T-helper 17 cell (primary cell): ENCODE data around the gene CRB2. TPM values are rescaled to one million over a fixed set of nuclear protein-coding genes. Genes with fewer than 3 reads are reported as not detected.

Source experiments
- ATAC-seq: fragments of 150-1000 bp; cut with Tn5 transposase; 2 replicates; pipeline ENCODE4 v1.10.0; 2021; ENCODE audit warnings: mild to moderate bottlenecking, moderate library complexity
- DNase-seq, 3 donors: peaks; one replicate each; pipeline versions ENCODE4 v3.0.0 to v3.0.0-alpha.2; 2020 to 2021
- H3K9me3 ChIP-seq: one replicate; pipeline ENCODE4 v1.7.0; 2013; ENCODE audit warnings: low read length, mild to moderate bottlenecking; ENCODE audit not compliant: control insufficient read depth, poor library complexity, severe bottlenecking
- H3K27ac Mint-ChIP-seq: one replicate; pipeline ENCODE4 v1.8.0; 2022; ENCODE audit warnings: mild to moderate bottlenecking, moderate library complexity, mixed read lengths
- H3K27me3 Mint-ChIP-seq: one replicate; pipeline ENCODE4 v1.8.0; 2022; ENCODE audit warnings: mixed read lengths
- H3K36me3 Mint-ChIP-seq: one replicate; pipeline ENCODE4 v1.8.0; 2022; ENCODE audit warnings: low read depth, mixed read lengths
- H3K4me1 Mint-ChIP-seq: one replicate; pipeline ENCODE4 v1.8.0; 2022; ENCODE audit warnings: mild to moderate bottlenecking, mixed read lengths
- H3K4me3 Mint-ChIP-seq: one replicate; pipeline ENCODE4 v1.8.0; 2022; ENCODE audit warnings: mild to moderate bottlenecking, moderate library complexity, mixed read lengths
- total RNA-seq, 4 donors: library from RNA in 2 of 4; stranded (reverse) in 2 of 4; gene quantifications; one replicate each; pipeline ENCODE4 v1.2.3 and lab custom pipeline; 2022 to 2026

Gene CRB2
- total RNA-seq, 2 donors from 2014 or later = not detected

- ATAC-seq (no peak), DNase-seq (no peak)
- peaks cover 12% of the 10 kb centered on the region for H3K4me1 Mint-ChIP-seq
- H3K9me3 ChIP-seq = no peaks in the 10 kb centered on the region
- no peak overlapping the region for H3K27ac Mint-ChIP-seq
- no peak overlapping the region for H3K4me3 Mint-ChIP-seq
- H3K27me3 Mint-ChIP-seq = peaks cover 18% of the 10 kb centered on the region
- H3K36me3 Mint-ChIP-seq = no peaks in the 10 kb centered on the region
Observed at GRCh38 chr9:123357743-123358059, 1.7 kb downstream of the CRB2 start.

- no peak for ATAC-seq
- no peaks in the 10 kb centered on the region for H3K36me3 Mint-ChIP-seq
- no peak overlapping the region for H3K27ac Mint-ChIP-seq
Observed at GRCh38 chr9:123358181-123358905, 2.3 kb downstream of the CRB2 start.

GRCh38 chr9:123359106-123359505, 3.1 kb downstream of the CRB2 start:
- Mint-ChIP-seq H3K27ac (no peak overlapping the region), H3K4me3 (no peak overlapping the region), H3K36me3 (no peaks in the 10 kb centered on the region), H3K27me3 (peaks cover 16% of the 10 kb centered on the region), H3K4me1 (peaks cover 12% of the 10 kb centered on the region)
- H3K9me3 ChIP-seq = no peaks in the 10 kb centered on the region
- ATAC-seq = no peak
- DNase-seq = no peak

More at GRCh38 chr9:123358181-123358905, 2.3 kb downstream of the CRB2 start:
- H3K4me1 Mint-ChIP-seq = peaks cover 12% of the 10 kb centered on the region
- peaks cover 13% of the 10 kb centered on the region for H3K27me3 Mint-ChIP-seq
- no peaks in the 10 kb centered on the region for H3K9me3 ChIP-seq
- no peak for DNase-seq
- H3K4me3 Mint-ChIP-seq = no peak overlapping the region

GRCh38 chr9:123359546-123359945, 3.5 kb downstream of the CRB2 start:
- ATAC-seq = no peak
- no peaks in the 10 kb centered on the region for H3K9me3 ChIP-seq
- Mint-ChIP-seq H3K4me1 (peaks cover 12% of the 10 kb centered on the region), H3K36me3 (no peaks in the 10 kb centered on the region), H3K27me3 (peaks cover 18% of the 10 kb centered on the region), H3K27ac (peak overlapping the region; percentile 51), H3K4me3 (no peak overlapping the region)
- DNase-seq = no peak

- H3K27me3 Mint-ChIP-seq = peaks cover 18% of the 10 kb centered on the region
- no peaks in the 10 kb centered on the region for H3K9me3 ChIP-seq
- no peak for DNase-seq
- peak overlapping the region; percentile 51 for H3K27ac Mint-ChIP-seq
- ATAC-seq = peak; percentile 33
- H3K36me3 Mint-ChIP-seq = no peaks in the 10 kb centered on the region
- no peak overlapping the region for H3K4me3 Mint-ChIP-seq
- peaks cover 9% of the 10 kb centered on the region for H3K4me1 Mint-ChIP-seq
Observed at GRCh38 chr9:123360161-123361085, 4.4 kb downstream of the CRB2 start.

- peaks cover 18% of the 10 kb centered on the region for H3K27me3 Mint-ChIP-seq
- ATAC-seq (no peak), DNase-seq (no peak)
- no peaks in the 10 kb centered on the region for H3K9me3 ChIP-seq
- peaks cover 9% of the 10 kb centered on the region for H3K4me1 Mint-ChIP-seq
- H3K4me3 Mint-ChIP-seq = peak overlapping the region; percentile 21
- H3K27ac Mint-ChIP-seq = no peak overlapping the region
- no peaks in the 10 kb centered on the region for H3K36me3 Mint-ChIP-seq
Observed at GRCh38 chr9:123361086-123361730, 5.2 kb downstream of the CRB2 start.

GRCh38 chr9:123361731-123362510, 5.9 kb downstream of the CRB2 start:
- ATAC-seq (no peak), DNase-seq (no peak)
- no peaks in the 10 kb centered on the region for H3K9me3 ChIP-seq
- Mint-ChIP-seq H3K27me3 (peaks cover 18% of the 10 kb centered on the region), H3K36me3 (no peaks in the 10 kb centered on the region), H3K27ac (no peak overlapping the region), H3K4me1 (peaks cover 9% of the 10 kb centered on the region), H3K4me3 (peak overlapping the region; percentile 21)

- H3K4me1 Mint-ChIP-seq = peaks cover 12% of the 10 kb centered on the region
- DNase-seq = no peak
- no peak for ATAC-seq
- H3K9me3 ChIP-seq = no peaks in the 10 kb centered on the region
- H3K27ac Mint-ChIP-seq = no peak overlapping the region
- no peak overlapping the region for H3K4me3 Mint-ChIP-seq
- H3K36me3 Mint-ChIP-seq = peaks cover 3% of the 10 kb centered on the region
- H3K27me3 Mint-ChIP-seq = peaks cover 24% of the 10 kb centered on the region
Observed at GRCh38 chr9:123362856-123363255, 6.9 kb downstream of the CRB2 start.

GRCh38 chr9:123364241-123364824, 8.3 kb downstream of the CRB2 start:
- no peak overlapping the region for H3K4me3 Mint-ChIP-seq
- no peaks in the 10 kb centered on the region for H3K9me3 ChIP-seq
- DNase-seq (no peak), ATAC-seq (no peak)
- no peak overlapping the region for H3K27ac Mint-ChIP-seq
- peaks cover 5% of the 10 kb centered on the region for H3K36me3 Mint-ChIP-seq
- H3K27me3 Mint-ChIP-seq = peaks cover 39% of the 10 kb centered on the region
- peaks cover 9% of the 10 kb centered on the region for H3K4me1 Mint-ChIP-seq

GRCh38 chr9:123365287-123365880, 9.4 kb downstream of the CRB2 start:
- ATAC-seq (no peak), DNase-seq (no peak)
- Mint-ChIP-seq H3K27ac (no peak overlapping the region), H3K4me3 (no peak overlapping the region), H3K36me3 (peaks cover 7% of the 10 kb centered on the region), H3K4me1 (peaks cover 6% of the 10 kb centered on the region), H3K27me3 (peaks cover 49% of the 10 kb centered on the region)
- H3K9me3 ChIP-seq = no peaks in the 10 kb centered on the region

GRCh38 chr9:123365881-123366528, 10.0 kb downstream of the CRB2 start:
- no peak overlapping the region for H3K27ac Mint-ChIP-seq
- ATAC-seq (no peak), DNase-seq (no peak)
- H3K4me3 Mint-ChIP-seq = no peak overlapping the region
- H3K27me3 Mint-ChIP-seq = peaks cover 53% of the 10 kb centered on the region
- H3K4me1 Mint-ChIP-seq = peaks cover 6% of the 10 kb centered on the region
- no peaks in the 10 kb centered on the region for H3K9me3 ChIP-seq
- peaks cover 7% of the 10 kb centered on the region for H3K36me3 Mint-ChIP-seq

GRCh38 chr9:123368023-123368422, 12.0 kb downstream of the CRB2 start:
- peaks cover 9% of the 10 kb centered on the region for H3K36me3 Mint-ChIP-seq
- H3K27ac Mint-ChIP-seq = no peak overlapping the region
- H3K27me3 Mint-ChIP-seq = peaks cover 64% of the 10 kb centered on the region
- H3K4me1 Mint-ChIP-seq = peaks cover 14% of the 10 kb centered on the region
- ATAC-seq (no peak), DNase-seq (no peak)
- no peaks in the 10 kb centered on the region for H3K9me3 ChIP-seq
- H3K4me3 Mint-ChIP-seq = no peak overlapping the region
